GM04504 (cell line): ENCODE measurements around the gene NTF3.
A peak's percentile ranks its signal among the peaks of the same experiment; 100 is the strongest.

ENCODE experiments used
- DNase-seq: peaks from one replicate; pipeline ENCODE4 v3.0.0-alpha.2; 2012; ENCODE audit warnings: low read depth

Gene NTF3

DNA sequence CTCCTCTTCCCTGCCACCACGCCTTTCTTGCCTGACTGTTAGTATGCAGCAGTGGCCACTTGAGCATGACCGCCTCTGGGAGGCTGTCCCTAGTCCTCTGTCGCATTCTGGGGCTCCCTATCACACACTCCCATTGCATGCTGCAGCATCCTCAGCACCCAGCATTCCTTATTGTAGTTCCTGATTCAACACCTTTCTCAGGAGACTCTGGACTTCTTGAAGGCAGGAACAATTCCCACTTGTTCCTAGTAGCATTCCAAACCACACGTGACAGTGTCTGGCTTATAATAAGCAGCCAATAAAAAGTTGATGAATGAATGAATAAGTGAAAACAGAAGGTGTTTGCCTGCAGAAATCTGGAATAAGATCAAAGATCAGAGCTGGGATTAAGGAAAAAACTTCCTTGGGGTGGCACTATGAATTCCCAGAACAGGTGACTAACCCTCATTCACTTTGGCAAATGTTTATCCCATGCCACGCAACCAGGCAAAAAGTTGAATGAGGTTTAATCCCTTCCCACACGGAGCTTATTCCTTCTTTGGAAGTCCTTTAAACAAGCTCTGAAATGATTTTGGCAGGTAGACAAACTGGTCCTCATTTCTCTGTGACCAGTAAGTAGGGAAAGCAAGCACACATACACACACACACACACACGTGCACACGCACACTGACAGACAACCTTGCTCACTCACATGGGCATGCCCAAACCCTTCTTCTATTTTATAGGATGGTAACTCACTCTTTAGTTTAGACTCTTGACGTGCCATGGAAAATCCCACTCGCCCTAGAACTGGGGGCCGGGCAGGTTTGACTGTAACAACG, 26.5 kb downstream of the NTF3 start:
- DNase-seq: no peak

DNA sequence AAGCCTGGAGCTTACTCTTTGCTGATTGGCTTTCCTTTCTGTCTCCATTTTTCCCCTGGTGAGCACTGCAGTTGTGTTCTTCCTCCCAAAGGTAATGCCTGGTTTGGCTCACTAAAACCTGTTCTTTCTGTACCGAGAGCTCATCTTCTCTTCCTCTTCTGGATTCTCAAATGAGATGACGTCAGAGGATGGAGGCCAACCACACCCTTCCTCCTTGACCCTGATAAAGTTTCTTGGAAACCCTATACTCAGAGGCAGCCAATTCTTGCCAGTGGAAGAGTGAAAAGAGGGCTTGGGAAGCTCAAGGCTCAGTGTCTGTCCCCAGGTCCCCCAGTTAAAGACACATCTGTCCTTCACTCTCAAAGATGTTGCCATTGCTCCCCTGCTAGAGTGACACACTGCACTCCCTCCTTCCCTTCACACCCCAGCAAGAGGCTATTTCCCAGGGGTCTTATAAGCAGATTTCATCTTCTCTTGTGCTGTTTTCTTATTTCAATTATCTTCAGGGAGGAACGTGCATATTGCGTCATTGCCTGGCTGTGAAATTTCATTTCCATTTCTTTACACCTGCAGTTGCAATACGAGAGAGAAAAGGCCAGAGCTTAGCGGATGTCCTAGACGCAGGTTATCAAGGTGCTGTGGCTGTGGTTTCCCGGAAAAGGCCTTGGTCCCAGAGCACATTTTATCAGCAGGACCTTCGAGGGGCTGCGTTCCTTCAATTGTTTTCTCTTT, 27.3 kb downstream of the NTF3 start:
- no peak for DNase-seq

DNA sequence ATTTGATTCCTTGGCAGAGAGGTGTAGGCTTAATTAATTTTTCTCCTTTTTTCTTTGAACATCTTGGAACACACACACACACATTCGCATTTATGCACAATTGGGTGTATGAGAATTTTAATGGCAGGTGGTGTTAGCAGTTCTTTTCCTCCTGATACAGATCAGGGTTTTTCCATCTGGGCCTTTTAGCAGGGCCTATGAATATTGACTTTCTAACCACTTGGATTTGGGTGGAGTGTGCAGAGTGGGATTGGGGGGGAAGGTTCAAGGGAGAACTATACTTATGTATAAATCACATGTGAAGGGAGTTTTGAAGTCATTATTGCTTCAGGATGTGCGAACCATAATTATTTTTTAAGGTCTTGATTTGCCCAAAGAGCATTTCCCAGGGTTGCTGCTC, 28.9 kb downstream of the NTF3 start:
- DNase-seq: no peak

DNA sequence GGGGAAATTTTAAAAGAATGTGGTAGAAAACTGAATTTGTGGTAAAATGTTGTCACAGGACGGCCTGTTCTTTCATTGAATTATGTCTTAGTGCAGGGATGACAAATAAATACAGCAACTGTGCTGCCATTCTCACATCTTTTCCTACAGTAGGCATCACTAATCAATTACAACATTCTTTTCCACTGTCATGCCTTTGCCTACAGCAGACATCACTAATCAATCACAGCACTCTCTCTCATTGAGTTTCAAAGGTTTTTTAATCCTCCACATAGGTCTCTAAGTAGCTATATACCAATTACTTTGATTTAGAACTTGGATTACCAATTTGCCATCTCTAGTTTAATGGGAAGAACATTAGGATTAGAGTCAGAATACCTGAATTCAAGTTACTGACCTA, 30.1 kb downstream of the NTF3 start:
- DNase-seq: no peak

DNA sequence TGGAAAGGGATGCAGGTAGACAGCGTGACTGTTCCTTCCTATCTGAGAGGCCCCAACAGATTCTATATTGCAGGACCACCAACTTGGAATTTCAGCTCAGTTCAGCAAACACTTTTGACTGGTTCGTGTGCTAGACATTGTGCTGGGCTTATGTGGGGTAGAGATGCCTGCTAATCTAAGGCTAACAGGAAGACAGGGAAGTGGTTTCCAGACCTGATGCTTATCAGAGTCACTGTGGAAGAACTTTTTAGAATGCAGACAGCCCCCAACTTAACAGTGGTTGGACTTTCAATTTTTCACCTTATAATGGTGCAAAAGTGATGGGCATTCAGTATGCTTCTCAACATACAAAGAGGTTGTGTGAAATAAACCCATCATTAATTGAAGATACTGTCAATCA, 32.2 kb downstream of the NTF3 start:
- DNase-seq: no peak

DNA sequence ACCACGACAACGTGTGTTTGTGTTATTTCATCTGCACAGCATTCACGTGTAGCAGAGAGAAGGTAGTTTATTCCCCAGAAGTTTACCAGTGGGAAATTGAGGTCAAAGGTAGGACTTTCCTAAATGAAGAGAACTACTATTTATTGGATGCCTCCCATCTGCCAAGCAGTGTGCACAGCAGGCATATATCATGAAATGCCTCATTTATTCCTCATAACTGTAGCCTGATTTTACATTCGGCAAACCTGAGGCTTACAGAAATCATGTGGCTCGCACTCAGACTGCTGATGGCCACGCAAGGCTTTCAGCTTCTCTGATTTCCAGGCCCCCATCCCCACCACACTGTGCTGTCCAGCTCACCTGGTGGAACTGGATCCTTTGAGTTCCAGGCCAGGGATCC, 33.5 kb downstream of the NTF3 start:
- DNase-seq: no peak

DNA sequence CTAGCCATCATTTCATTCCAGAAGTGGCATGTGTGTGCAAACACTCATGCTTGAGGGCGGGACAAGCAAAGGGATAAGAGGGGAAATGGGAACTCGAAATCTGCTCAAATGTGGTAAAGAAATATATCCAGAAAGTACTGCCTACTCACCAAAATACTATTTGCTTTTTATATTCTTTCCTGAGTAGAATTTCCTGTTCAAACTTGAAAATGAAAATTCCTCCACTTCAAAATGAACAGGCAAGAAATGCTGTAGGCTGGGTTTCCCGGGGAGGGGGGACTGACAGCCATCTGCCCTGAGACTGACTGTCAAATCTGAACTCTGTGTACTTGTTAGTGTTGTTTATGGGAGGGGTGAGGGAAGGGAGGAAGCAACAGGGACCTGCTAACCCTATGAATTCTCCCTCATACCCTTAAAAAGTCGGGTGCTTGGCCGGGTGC, 34.6 kb downstream of the NTF3 start:
- peak; percentile 32 for DNase-seq

DNA sequence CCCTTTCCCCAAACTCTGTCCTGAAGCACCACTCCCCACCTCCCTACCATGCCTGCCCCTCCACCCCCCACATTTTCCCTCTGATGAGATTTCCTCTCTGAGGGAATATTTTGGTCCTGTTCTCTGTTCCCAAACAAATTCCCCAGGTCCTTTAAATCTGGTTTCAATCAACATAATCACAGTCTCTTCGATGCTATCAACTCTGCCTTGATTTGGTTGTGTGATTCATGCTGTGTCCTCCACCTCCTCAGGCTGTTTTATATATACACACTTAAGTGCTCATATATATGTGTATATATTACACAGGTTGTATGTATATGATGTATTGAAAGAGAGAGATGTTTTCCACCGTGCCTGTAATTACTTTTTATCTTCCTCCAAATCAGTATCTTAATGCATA, 36.0 kb downstream of the NTF3 start:
- no peak for DNase-seq

DNA sequence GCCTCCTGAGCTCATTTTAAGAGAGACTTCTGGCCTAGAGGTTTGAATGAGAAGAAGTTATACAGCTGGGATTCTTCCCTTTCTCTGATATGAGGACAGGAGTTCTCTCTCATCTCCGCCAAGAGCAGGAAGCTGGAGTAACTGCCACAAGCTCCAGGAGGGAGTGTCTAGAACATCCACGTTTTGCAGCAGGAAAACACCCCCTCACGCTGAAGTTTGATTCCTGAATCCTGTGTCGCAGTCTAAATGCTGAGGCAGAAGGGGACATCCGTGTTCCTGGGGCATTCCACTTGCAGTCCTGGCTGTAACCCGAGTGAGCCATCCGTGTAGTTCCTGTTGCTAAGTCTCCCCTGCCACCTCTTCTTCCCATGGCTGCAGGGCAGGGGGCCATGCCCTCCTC, 38.3 kb downstream of the NTF3 start:
- no peak for DNase-seq

DNA sequence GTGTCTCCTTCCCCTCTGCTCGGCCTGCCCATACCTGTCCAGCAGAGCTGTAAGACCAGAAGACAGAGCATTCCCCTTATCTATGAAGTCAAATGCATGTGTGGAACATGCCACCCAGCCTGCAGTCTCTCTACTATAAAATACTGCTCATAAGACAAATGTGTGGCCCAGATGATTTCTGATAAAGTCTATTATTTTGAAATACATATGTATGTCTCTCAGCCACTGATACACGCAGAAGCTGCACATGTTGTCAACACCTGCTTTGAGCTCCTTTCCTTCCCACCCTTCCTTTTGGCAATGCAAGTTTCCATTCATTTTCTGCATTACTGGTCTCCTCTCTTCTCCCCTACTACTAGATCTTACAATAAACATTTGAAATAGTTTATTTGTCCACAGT, 38.8 kb downstream of the NTF3 start:
- no peak for DNase-seq

DNA sequence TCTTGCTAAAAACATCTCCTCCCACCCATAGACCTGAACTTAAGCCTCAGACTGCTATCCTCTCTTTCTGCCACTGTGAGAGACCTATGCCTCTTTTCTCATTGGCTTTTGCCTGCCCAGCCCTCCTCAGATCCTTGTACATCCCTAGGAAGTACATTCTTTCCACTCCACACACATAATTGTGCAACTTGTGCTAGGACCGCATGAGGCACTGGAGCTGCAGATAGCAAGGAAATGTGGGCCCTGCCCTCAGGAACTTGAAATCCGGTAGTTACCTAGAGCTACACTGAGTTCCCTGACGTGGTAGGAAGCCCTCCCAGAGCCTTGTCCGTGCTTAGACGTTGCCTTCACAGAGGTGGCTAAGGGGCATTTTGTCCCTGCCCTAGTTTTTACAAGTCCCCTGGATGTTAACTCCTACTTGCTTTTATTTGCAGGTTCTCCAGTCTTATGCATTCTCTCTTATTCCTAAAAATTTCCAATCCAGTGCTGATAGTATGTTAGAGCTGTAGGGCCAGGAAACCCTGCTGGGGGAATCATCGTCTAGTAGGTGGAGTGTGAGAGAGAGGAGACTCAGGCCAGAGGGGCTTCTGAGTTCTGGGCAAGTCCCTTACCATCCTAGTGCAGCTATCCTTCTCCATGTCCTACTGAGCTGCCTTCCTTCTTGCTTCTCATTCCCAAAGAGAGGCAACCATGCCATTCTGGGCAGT, 41.3 kb downstream of the NTF3 start:
- no peak for DNase-seq

DNA sequence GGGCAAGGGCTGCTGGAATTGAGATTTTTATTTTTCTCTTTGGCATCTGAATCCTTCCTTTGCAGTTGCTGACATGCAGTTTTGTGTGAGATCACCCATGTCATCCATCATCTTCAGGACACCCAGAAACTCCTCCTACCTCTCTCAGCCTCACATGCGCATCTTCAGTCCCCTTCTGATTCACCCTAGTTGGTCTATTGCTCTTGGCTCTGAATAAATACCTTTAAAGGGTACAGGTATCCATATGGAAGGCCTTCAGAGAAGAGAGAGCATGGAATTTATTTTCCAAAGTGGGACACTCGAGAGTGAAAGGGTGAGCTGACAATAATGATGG, 41.8 kb downstream of the NTF3 start:
- DNase-seq: no peak

DNA sequence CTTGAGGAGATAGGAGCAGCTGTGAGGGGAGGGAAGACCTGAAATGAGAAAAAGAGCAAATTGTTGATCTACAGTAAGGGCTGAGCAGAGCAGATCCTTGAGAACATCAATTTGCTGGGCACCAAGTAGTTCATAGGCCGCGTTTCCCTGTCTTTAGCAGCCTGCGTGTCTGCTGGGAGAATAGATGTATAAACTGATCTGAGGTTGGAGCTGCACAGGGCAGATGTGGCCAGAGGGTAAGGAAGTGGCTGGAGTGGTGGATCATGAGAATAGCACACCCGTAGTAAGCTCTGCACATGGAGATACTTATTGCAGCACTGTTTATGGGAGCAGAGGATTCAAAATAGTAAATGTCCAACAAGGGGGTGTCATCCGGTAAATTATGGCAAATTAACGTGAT, 44.4 kb downstream of the NTF3 start:
- no peak for DNase-seq

DNA sequence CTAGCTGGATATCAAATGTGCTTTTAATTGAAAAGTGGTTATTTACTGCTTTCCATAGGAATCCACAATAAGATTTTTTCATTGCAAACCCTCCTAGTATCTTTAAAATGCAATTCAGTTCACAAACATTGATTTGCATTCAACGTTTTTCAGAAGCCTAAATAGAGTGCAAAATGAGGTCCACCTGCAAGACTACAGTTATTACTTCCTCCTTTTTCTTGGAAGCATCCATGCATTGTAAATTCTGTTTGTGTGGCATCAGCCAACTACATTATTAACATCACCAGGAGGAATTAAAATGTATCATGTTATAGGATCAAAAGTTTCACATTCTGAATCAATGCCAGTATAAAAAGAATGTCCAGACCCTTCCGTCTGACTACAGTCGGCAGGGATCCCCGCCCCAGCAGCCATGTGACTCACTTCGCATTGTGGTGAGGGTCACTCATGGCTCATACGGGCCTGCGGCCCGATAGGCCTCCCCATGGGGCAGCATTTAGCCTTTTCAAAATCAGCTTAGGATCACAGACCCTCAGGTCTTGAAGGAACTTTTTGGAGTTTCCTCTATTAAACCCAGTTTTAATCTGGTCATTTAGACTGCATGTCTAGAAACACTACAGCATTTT, 46.3 kb downstream of the NTF3 start:
- DNase-seq: no peak

DNA sequence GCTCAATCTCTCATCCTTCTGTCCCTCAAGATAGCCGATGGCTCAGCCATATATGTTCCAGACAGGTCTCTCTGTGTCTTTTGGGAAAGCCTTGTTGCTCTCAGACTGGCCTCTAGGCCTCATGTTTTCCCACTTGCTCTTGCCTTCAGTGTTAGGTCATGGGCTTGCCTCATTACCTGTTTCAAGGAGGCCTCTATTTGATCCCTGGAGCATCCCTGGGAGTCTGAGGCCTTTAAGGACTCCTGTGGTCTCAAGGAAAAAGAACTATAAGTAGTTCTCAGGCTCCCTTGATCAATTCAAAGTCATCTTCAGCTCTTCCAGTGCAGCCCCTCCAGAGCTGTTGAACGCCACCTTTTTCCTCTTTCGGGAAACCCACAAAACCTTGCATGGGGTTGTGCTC, 47.9 kb downstream of the NTF3 start:
- no peak for DNase-seq

DNA sequence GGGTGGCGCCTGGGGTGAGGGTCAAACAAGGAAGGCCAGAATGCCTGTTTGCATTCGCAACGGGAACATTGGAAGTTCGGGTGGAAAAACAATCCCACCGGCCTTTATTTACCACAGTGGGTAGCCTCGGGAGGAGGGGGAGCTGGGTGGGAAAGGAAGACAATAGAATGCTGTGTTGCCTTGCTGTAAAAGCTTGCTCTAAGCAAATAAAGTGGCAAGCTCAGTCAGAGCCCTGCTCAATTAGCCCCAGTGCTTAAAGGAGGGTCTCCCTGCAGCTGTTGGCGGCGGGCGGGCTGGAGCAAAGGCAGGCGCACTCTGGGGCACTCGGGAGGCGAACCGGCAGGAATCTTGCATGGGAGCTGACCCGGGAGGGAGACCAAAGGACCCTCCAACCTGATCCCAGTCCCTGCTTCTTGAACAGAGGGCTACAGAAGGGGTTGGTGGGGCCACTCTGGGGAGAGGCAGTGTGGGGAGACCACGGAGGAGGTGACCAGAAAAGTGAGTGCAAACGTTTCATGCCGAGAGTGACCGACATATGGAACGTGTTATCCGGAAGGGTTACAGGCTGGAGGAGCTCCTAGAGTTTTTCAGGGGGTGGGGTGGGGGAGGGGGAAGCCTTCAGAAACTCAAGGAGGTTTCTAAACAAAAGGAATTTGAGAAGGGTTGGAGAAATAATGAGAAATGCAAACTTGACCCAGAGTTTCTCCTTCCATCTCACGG, 48.5 kb downstream of the NTF3 start:
- DNase-seq: no peak

DNA sequence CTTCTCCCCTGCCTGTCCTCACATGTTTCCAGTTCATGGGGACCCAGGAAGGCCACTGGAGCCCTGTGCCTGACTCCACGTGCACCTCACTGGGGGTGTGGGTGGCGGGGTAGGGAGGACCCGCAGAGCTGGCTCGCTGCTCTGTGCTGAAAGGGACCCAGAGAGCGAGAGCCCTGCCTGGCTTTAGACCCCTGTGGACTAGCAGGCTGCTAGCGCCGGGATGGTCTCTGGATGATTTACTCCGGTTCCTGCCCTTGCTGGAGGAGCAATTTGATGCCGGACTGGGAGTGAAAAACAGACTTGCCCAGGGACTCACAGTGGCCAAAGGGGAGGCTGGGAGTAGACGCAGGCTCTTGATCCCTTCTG, 49.0 kb downstream of the NTF3 start:
- no peak for DNase-seq

DNA sequence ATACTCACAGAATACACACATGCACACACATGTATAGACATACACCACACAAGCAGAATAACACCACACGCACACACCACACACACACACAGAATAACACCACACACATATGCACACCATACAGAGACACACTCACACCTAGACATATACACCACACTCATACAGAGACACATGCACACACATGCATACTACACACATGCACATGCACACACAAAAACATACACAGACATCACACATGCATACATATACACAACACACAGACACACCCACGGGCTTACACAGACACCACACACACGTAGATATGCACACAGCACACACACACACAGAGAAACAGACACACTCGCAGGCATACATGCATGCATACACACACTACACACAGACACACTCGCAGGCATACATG, 49.7 kb downstream of the NTF3 start:
- no peak for DNase-seq

DNA sequence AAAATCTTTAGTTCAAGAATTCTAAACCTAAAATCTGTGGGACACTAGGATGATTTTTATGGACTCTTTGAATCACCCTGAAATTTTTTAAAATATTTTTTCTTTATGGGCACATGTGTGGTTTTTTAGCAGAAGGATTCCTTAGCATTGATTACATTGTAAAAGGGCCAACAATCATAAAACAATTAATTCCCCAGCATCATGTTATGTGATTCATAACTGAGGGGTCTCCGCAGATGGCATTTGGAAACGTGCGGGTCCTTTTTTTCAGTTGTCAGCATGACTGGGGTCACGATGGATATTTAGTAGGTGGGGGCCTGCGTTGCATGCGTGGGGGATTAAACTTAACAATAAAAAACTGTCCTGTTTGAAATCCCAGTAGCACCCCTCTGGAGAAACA, 52.5 kb downstream of the NTF3 start:
- DNase-seq: no peak

DNA sequence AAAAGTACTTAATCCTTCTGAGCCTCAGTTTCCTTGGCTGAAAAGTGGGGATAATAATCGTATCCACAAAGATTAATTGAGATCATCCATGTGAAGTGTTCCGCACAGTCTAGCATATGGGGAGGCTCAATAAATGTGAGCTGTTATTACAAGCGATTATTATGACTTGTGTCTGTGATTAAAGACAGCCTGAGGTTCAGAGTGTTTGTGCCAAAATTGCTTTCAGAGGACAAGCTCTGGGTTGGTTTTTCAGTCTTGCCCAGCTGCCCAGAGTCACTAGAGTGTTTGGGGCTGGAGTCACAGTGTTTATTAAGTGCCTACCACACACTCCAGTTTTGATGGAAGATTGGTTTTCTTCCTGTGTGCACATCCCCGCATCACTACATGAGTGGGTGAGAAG, 53.5 kb downstream of the NTF3 start:
- no peak for DNase-seq

DNA sequence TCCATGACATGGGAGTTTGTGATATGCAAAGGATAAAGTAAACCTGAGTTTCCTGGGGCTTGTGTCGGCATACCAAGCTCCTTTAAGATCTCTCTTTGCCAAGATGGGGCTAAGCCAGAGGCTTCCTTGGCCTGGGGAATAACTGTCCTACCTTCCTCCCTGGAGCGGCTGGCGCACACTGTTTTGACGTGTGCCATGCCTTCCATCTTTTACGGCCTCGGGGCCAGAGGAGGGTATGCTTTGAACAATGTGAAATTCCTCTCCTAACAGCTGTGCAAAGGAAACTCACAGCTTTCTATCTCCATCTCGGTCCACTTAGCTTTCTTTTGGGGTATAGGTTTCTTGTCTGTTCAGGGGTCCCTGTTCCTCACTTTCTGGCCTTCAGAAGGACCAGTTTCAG, 55.2 kb downstream of the NTF3 start:
- no peak for DNase-seq

DNA sequence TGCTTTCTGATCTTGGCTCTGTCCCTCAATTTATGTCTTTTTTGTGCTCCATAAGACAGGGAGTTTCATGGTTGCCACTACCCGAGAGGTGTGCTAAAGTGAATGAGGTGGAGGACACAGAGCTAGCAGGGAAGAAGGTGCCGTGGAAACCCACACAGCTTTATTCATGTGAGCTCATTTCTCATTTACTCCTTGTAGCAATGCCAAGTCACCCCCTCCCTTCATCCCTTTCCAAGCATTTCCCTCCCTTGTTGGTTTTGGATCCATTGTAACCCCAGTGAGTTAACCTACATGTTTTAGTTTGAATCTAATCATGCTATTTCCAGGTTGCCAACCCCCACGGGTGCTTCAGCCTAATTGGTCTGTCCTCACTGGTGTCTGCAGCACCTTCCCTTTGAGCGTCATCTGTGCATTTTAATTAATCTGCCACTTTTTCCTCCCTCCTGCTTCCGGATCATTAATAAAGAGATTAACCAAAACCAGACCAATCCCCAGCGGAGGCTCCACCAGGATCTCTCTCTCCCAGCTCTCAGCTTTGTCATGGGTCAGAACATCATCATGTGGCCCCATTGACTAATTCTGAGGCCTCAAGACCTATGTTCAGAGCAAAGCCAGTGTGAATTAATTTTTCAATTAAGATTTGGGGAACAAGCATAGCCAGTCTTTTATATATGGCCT, 56.2 kb downstream of the NTF3 start:
- no peak for DNase-seq
